ENCODE data around the gene PHLDB3. TPM values are rescaled to one million over a fixed set of nuclear protein-coding genes. Genes with fewer than 3 reads are reported as not detected.

PHLDB3 gene
- polyA plus RNA-seq, 1 of the 3 experiments (the other 2 are of a cell fraction), result 15.6 TPM

- no peak overlapping the region for H2AFZ ChIP-seq (ENCODE audit: low read depth)
- ChIA-PET POLR2A (interaction anchor here (1.3 kb wide), 1 partner anchor 81 kb away, joined by 4 read pairs; no protein-coding TSS in a partner anchor), CTCF (interaction anchor here (0.6 to 19.6 kb wide), 4 partner anchors 9 to 110 kb away, joined by 3 to 632 read pairs (median 10); partner anchors contain the start of genes ETHE1 and ZNF575)
- WGBS (ENCODE audit: low lambda C conversion rate), result 1% methylated on average over 7 of the region's 9 CpGs
- no peak overlapping the region for H3K4me2 ChIP-seq
- peaks cover 21% of the 10 kb centered on the region; the same call in 1 of the 2 replicates for H3K27me3 ChIP-seq (ENCODE audit: insufficient read depth)
- peaks cover 14% of the 10 kb centered on the region for H3F3A ChIP-seq (replicated peaks; ENCODE audit: insufficient read depth)
- H3K79me2 ChIP-seq (ENCODE audit: insufficient read depth), result no peaks in the 10 kb centered on the region
- H4K20me1 ChIP-seq (ENCODE audit: insufficient read depth), result peaks cover 3% of the 10 kb centered on the region; the same call in 1 of the 2 replicates
- no peaks in the 10 kb centered on the region for H3K9me2 ChIP-seq
- no peak overlapping the region for H3K9ac ChIP-seq
- no peak overlapping the region for H3K4me3 ChIP-seq (ENCODE audit: low read depth in 2 of 2, low read length in 1 of 2)
- H3K4me1 ChIP-seq (ENCODE audit: control insufficient read depth in 1 of 2, insufficient read depth in 2 of 2, low read depth in 1 of 2, low read length in 1 of 2), result peaks cover 0 to 7% of the 10 kb centered on the region in 2 experiments; a peak in 1 of 4 replicates
- no peaks in the 10 kb centered on the region for H3K36me3 ChIP-seq (replicated peaks in 1 of 2; ENCODE audit: control insufficient read depth in 1 of 2, insufficient read depth in 2 of 2, low read length in 1 of 2)
- peak; percentile 80 for DNase-seq
- no peaks in the 10 kb centered on the region for H3K9me3 ChIP-seq
- H3K27ac ChIP-seq (ENCODE audit: low read depth in 2 of 2, low read length in 1 of 2), result peak overlapping the region; percentile 25 to 69; a peak in 3 of 4 replicates
- TF ChIP-seq ELF1 (IDR thresholded peaks at IDR 0.05) (no peak), SMC3 (IDR thresholded peaks at IDR 0.05; ENCODE audit: low read depth, low read length) (no peak), EP300 (IDR thresholded peaks at IDR 0.05; ENCODE audit: borderline replicate concordance in 1 of 2, low read depth in 1 of 2, low read length in 1 of 2) (peak in 1 of 2 experiments; percentile 66; a peak in 1 of 4 replicates), EZH2phosphoT487 (IDR thresholded peaks at IDR 0.05; ENCODE audit: borderline replicate concordance, low read depth) (no peak), RFX5 (IDR thresholded peaks at IDR 0.05; ENCODE audit: low read length) (no peak), POLR2AphosphoS5 (IDR thresholded peaks at IDR 0.05; ENCODE audit: low read depth, low read length) (peak; percentile 85), TCF12 (IDR thresholded peaks at IDR 0.05) (peak; percentile 99), YY1 (IDR thresholded peaks at IDR 0.05; ENCODE audit: low read depth) (no peak), PBX3 (IDR thresholded peaks at IDR 0.05) (peak; percentile 83), GABPA (IDR thresholded peaks at IDR 0.05; ENCODE audit: low read depth) (0 out of 2 replicates have a peak, but pooled peaks have one; percentile 19), MEF2A (IDR thresholded peaks at IDR 0.05; ENCODE audit: borderline replicate concordance, low read depth) (no peak), TEAD4 (IDR thresholded peaks at IDR 0.05; ENCODE audit: borderline replicate concordance, insufficient read depth) (peak; percentile 31), MXI1 (IDR thresholded peaks at IDR 0.05; ENCODE audit: low read depth, low read length) (no peak), NRF1 (IDR thresholded peaks at IDR 0.05; ENCODE audit: low read depth, low read length) (no peak), ZBTB33 (IDR thresholded peaks at IDR 0.05; ENCODE audit: borderline replicate concordance, low read depth) (no peak), RAD21 (IDR thresholded peaks at IDR 0.05; ENCODE audit: low read length) (no peak), FOSL2 (IDR thresholded peaks at IDR 0.05; ENCODE audit: borderline replicate concordance, low read depth) (peak; percentile 71; the same call in 1 of the 2 replicates), CHD2 (IDR thresholded peaks at IDR 0.05; ENCODE audit: low read length, partially characterized antibody) (peak; percentile 85), IRF3 (IDR thresholded peaks at IDR 0.05; ENCODE audit: low read depth, low read length) (no peak), NFIC (IDR thresholded peaks at IDR 0.05; ENCODE audit: borderline replicate concordance) (peak; percentile 84; the same call in 1 of the 2 replicates), GATA2 (CRISPR knock-in tag; IDR thresholded peaks at IDR 0.05) (peak; percentile 58), CTCF (IDR thresholded peaks at IDR 0.05) (no peak), TAF1 (IDR thresholded peaks at IDR 0.05; ENCODE audit: borderline replicate concordance, low read depth, low read length) (no peak), USF2 (IDR thresholded peaks at IDR 0.05; ENCODE audit: borderline replicate concordance, low read depth, low read length) (no peak), RCOR1 (IDR thresholded peaks at IDR 0.05; ENCODE audit: low read length) (peak; percentile 78), MAX (IDR thresholded peaks at IDR 0.05; ENCODE audit: low read depth) (0 out of 2 replicates have a peak, but pooled peaks have one; percentile 22)
Measured at GRCh38 chr19:43438291-43439031, 66.1 kb downstream of the PHLDB3 start.

Data from SK-N-SH (cell line).